K562 (cell line): ENCODE results near the gene NKAIN4. TPM values are rescaled to one million over a fixed set of nuclear protein-coding genes. Genes with fewer than 3 reads are reported as not detected.

Source experiments
- ATAC-seq: fragments of 200-7000 bp; cut with Tn5 transposase; 3 replicates; pipeline ENCODE4 v1.9.1; 2020; ENCODE audit warnings: moderate library complexity
- BruUV-seq: library from RNA; stranded (reverse); fragments of 400-500 nt; replicated peaks from 2 replicates; lab custom pipeline; 2021; lab: Mats Ljungman, UMichigan
- CTCF ChIA-PET: fragments of 300-600 bp; formaldehyde crosslinking; extraction: SDS; loops from one replicate; lab custom pipeline; 2021; ENCODE audit warnings: low intra/inter-chr PET ratio; lab: Yijun Ruan, JAX
- POLR2A ChIA-PET: fragments of 300-600, 350-650 bp; sonication (Branson Sonifier 250); formaldehyde crosslinking; extraction: SDS; loops from one replicate; lab custom pipeline; 2021; ENCODE audit warnings: antibody characterized with exemption, inconsistent platforms; lab: Yijun Ruan, JAX
- DNase-seq, 4 experiments: peaks; one replicate each; pipeline versions ENCODE4 v3.0.0 to v3.0.0-alpha.2; 2011 to 2018; ENCODE audit warnings: low spot score in 3 of 4, mixed read lengths in 3 of 4; ENCODE audit errors: extremely low read depth in 1 of 4
- FAIRE-seq: peaks from 2 replicates; lab custom pipeline; 2011; peaks lifted over from hg19 to GRCh38; lab: Jason Lieb, UNC
- H2AFZ ChIP-seq: 2 replicates; pipeline ENCODE4 v1.6.0; 2011; ENCODE audit warnings: low read depth, low read length, control low read depth, inconsistent platforms
- H3K27ac ChIP-seq: fragments of 200-600 bp; 3 replicates; pipeline ENCODE4 v1.8.0; 2011; ENCODE audit warnings: low read depth, mild to moderate bottlenecking, control low read depth, inconsistent platforms, low read length, moderate library complexity, mixed read lengths; ENCODE audit errors: extremely low read depth
- H3K27me3 ChIP-seq, 2 experiments: fragments of 300-600 bp in 1 of 2; 2 replicates in 1 of 2; 3 replicates in 1 of 2; pipeline versions ENCODE4 v1.6.0 to v1.8.0; 2011; ENCODE audit warnings: inconsistent platforms in 2 of 2, low read length in 2 of 2, mild to moderate bottlenecking in 1 of 2, mixed read lengths in 1 of 2, moderate library complexity in 1 of 2; ENCODE audit not compliant: control insufficient read depth in 2 of 2, insufficient read depth in 2 of 2
- H3K36me3 ChIP-seq: fragments of 300-600 bp; 3 replicates; pipeline ENCODE4 v1.8.0; 2011; ENCODE audit warnings: mild to moderate bottlenecking, low read length, inconsistent platforms; ENCODE audit not compliant: control insufficient read depth, insufficient read depth
- H3K4me1 ChIP-seq, 2 experiments: fragments of 200-600 bp in 1 of 2; replicated peaks in 1 of 2; 2 replicates in 1 of 2; 3 replicates in 1 of 2; pipeline versions ENCODE4 v1.5.1 to v1.8.0; 2011; ENCODE audit warnings: inconsistent platforms in 2 of 2, low read length in 2 of 2, mild to moderate bottlenecking in 1 of 2, mixed read lengths in 1 of 2, moderate library complexity in 1 of 2; ENCODE audit not compliant: control insufficient read depth in 2 of 2, insufficient read depth in 2 of 2
- H3K4me2 ChIP-seq: 2 replicates; pipeline ENCODE4 v1.6.1; 2011; ENCODE audit warnings: low read length, control low read depth, inconsistent platforms, mixed read lengths; ENCODE audit not compliant: insufficient read depth
- H3K4me3 ChIP-seq: fragments of 200-600 bp; sonication (generic), shearing (Covaris generic); 2 replicates; pipeline ENCODE4 v1.5.1; 2016; ENCODE audit warnings: control low read depth, inconsistent platforms
- H3K79me2 ChIP-seq: fragments of 200-600 bp; 3 replicates; pipeline ENCODE4 v1.8.0; 2011; ENCODE audit warnings: low read length, inconsistent platforms; ENCODE audit not compliant: control insufficient read depth, insufficient read depth
- H3K9ac ChIP-seq, 2 experiments: 2 replicates each; pipeline versions ENCODE4 v1.6.0 to v1.6.1; 2011; ENCODE audit warnings: low read depth in 2 of 2, low read length in 2 of 2, control low read depth in 1 of 2, inconsistent platforms in 1 of 2, mild to moderate bottlenecking in 1 of 2, mixed read lengths in 1 of 2; ENCODE audit not compliant: insufficient read depth in 1 of 2
- H3K9me1 ChIP-seq: one replicate; pipeline ENCODE4 v1.6.0; 2011; ENCODE audit warnings: inconsistent platforms, mild to moderate bottlenecking, low read length, moderate library complexity; ENCODE audit not compliant: control insufficient read depth, insufficient read depth
- H3K9me3 ChIP-seq: replicated peaks from 2 replicates; pipeline ENCODE4 v1.5.1; 2011; ENCODE audit warnings: low read depth, low read length, inconsistent platforms; ENCODE audit not compliant: control insufficient read depth, insufficient read depth
- H4K20me1 ChIP-seq: replicated peaks from 2 replicates; pipeline ENCODE4 v1.6.1; 2011; ENCODE audit warnings: low read length, inconsistent platforms, mixed read lengths; ENCODE audit not compliant: control insufficient read depth, insufficient read depth
- CREB3L1 ChIP-seq: fragments of 450-650 bp; IDR thresholded peaks from 2 replicates; pipeline ENCODE4 v1.6.1; 2014; ENCODE audit warnings: low read depth, mild to moderate bottlenecking, moderate library complexity, borderline replicate concordance
- GMEB1 ChIP-seq: fragments of 250-450 bp; sonication (Bioruptor Pico); IDR thresholded peaks from 2 replicates; pipeline ENCODE4 v1.4.0; 2020; ENCODE audit warnings: mild to moderate bottlenecking
- PBX2 ChIP-seq, 2 experiments: IDR thresholded peaks in 1 of 2; conservative IDR thresholded peaks in 1 of 2; 2 replicates each; pipeline ENCODE4 v1.6.1; 2016; ENCODE audit warnings: low read depth in 2 of 2, mild to moderate bottlenecking in 1 of 2, missing compliant biosample characterization in 1 of 2, missing genetic modification characterization in 1 of 2, moderate library complexity in 1 of 2
- ZEB2 ChIP-seq: fragments of 450-650 bp; IDR thresholded peaks from 2 replicates; pipeline ENCODE4 v1.6.1; 2016
- WGBS: fragments of 100-300 bp; shearing (Covaris generic); methylation state at CpG from one replicate; pipeline ENCODE4 v1.1.6; 2016; ENCODE audit warnings: low coverage, mixed read lengths; ENCODE audit not compliant: insufficient coverage; ENCODE audit errors: missing lambda C conversion rate; 5-methylcytosine and 5-hydroxymethylcytosine counted together
- in situ Hi-C: fragments of 300-500 bp; cut with MboI; formaldehyde crosslinking; loops from 4 replicates; pipeline ENCODE4 v1.15.0; 2018; ENCODE audit warnings: inconsistent platforms, mixed read lengths
- intact Hi-C: fragments of 100-400 bp; cut with micrococcal nuclease; formaldehyde crosslinking; loops from 2 replicates; pipeline ENCODE4 v1.14.2; 2022
- polyA plus RNA-seq, 8 experiments: library from polyadenylated mRNA; depleted of rRNA in 4 of 8; stranded (reverse) in 5 of 8; unstranded in 3 of 8; fragments of >200 nt; fragmentation: Nextera tagmentation in 2 of 8; fragmentation: Illumina TruSeq in 1 of 8; extraction: Ambion mirVana in 2 of 8; extraction: Trizol in 1 of 8; gene quantifications; 2 replicates each; pipeline versions ENCODE4 v1.2.1 to v1.2.3, GENCODE V29; 2011 to 2014; ENCODE audit warnings: inconsistent platforms in 1 of 8, missing spikeins in 1 of 8
- total RNA-seq, 7 experiments: library from RNA; depleted of rRNA in 6 of 7; stranded (reverse); fragments of >200 nt in 6 of 7; fragmentation: Illumina TruSeq in 2 of 7; extraction: Trizol in 2 of 7; gene quantifications; 2 replicates each; pipeline versions ENCODE4 v1.2.1 to v1.2.3, GENCODE V29; 2011 to 2021; ENCODE audit warnings: low replicate concordance in 1 of 7

NKAIN4 gene
- total and polyA plus RNA-seq, 9 of the 15 experiments (the other 6 are each of a cell fraction or from before 2014, with no cell fraction given): not detected

GRCh38 chr20:63230800-63231268 lies 23.4 kb downstream of the NKAIN4 start (continued):
- TF ChIP-seq PBX2 (CRISPR knock-in tag; IDR thresholded peaks at IDR 0.05; ENCODE audit: low read depth) (no peak), PBX2 (tag; conservative IDR thresholded peaks at IDR 0.05; ENCODE audit: low read depth) (no peak), GMEB1 (CRISPR knock-in tag) (no peak), ZEB2 (no peak)

- no TSS peak for BruUV-seq
- Histone ChIP-seq H4K20me1 (no peaks in the 10 kb centered on the region), H3K4me3 (no peak overlapping the region), H3K27ac (no peak overlapping the region), H3K36me3 (no peaks in the 10 kb centered on the region), H3K79me2 (no peaks in the 10 kb centered on the region), H3K4me2 (no peak overlapping the region), H3K9ac (no peak overlapping the region), H3K9me3 (no peaks in the 10 kb centered on the region), H3K4me1 (peaks cover 0 to 19% of the 10 kb centered on the region in 2 experiments; a peak in 1 of 5 replicates), H3K9me1 (no peaks in the 10 kb centered on the region), H3K27me3 (peaks cover 35 to 62% of the 10 kb centered on the region in 2 experiments), H2AFZ (no peak overlapping the region)
- POLR2A ChIA-PET: interaction anchor here (0.9 kb wide), 1 partner anchor 9 kb away, joined by 4 read pairs; no protein-coding TSS in a partner anchor
- WGBS: 2% methylated on average over 11 of the region's 13 CpGs
- no peak for TF ChIP-seq CREB3L1
- ATAC-seq (no peak), DNase-seq (peak in 2 of 4 experiments; percentile 29 to 37), FAIRE-seq (no peak)
- intact Hi-C loops (loop anchor here (5.0 kb wide), 1 partner anchor 63 kb away; the partner anchor contains the start of gene COL20A1), in situ Hi-C loops (no loop called here)
- CTCF ChIA-PET: no interaction called here
These were observed 25.5 kb downstream of the NKAIN4 start for GRCh38 chr20:63228806-63229205.
